Ramos (cell line): Measurements from ENCODE around the gene PCID2.

ENCODE experiments used
- in situ Hi-C: fragments of 300-500 bp; cut with MboI; formaldehyde crosslinking; loops from one replicate; pipeline ENCODE4 v1.14.3; 2022; ENCODE audit warnings: low sequenced_read_pairs; ENCODE audit not compliant: unreplicated experiment

PCID2 gene

DNA sequence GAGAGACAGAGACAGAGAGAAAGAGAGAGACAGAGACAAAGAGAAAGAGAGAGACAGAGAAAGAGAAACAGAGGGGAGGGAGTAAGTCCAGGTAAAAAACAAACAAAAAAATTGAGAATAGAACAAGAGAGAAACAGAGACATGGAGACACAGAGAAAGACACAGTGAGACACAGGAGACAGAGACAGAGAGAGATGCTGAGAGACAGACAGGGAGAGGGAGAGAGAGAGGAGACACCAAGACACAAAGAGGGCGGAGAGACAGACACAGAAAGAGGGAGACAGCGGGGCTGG is 55.8 kb downstream of the PCID2 start:
- in situ Hi-C loops, result no loop called here

DNA sequence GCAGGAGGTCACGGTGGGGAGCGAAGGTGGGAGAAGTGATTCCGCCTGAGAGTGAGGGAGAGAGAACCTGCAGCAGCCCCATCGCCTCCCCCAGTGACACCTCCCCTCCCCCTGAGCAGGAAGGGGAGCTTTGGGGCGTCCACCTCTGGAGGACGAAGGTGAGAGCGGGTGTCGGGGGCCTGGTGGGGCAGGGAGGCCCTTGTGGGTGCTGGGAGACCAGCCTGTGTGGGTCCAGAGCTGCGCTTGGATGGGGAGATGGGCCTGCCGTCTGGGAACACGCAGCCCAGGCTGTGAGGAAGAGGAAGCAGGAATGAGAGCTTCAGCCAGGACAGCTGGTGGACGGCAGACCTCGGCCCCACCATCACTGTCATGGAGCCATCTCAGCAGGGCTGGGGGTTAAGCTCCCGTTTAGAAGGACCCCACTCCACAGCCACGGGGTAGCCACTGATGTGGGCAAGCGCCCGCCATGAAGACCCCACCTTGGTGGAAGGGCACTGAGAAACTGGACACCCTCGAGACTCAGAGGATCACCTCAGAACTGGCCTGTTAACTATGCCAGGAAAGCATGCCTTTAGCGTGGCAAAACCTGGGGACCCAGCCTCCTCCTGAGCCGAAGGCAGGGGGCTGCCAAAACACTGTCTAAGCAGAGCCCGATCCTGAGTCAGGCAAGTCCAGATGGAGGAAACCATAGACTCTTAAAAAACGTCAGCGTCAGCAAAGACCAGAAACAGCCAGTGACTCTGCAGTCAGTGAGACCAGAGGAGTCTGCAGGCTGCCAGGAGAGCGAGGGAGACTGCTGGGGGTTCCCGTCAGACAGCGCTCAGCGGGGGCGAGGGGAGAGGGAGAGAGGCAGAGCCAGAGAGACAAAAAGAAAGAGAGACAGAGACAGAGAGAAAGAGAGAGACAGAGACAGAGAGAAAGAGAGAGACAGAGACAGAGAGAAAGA is 56.5 kb downstream of the PCID2 start:
- in situ Hi-C loops, result no loop called here

DNA sequence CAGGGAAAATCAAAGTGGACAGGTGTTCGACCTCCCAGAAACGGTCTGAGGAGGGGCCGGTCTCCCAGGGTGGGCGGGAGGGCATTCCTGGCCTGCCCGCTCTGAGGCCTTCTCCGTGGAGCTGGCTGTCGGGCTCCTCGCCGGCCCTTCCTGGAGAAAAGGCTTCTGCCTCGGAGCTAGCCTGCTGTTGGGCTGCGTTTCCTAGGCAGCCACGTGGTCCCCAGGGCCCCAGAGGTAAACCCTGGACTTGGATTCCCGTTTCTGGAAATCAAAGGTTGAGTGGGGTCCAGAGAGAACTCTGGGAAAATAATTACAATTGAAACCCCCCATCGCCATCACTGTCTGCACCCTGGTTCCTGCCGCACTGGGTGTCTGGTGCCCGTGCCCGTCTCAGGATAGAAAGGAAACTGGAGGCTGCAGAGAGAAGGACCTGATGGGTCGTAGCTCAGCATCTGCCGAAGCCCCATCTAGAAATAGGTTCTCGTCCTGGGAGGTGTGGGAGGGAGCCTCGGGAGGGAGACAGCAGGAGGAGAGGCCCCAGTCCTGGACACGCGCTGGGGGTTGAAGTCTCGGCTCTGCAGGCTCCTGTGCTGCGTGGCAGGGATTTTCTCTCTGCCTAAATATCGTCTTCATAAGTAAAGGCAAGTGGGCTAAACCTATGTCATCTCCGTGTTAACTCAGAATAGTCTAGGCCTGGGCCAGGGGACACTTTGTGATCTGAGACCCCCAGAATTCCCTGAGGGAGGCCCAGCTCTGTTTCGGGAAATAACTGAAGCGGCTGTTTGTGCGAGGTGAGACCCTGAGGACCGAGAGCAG is 57.7 kb downstream of the PCID2 start:
- in situ Hi-C loops, result no loop called here

DNA sequence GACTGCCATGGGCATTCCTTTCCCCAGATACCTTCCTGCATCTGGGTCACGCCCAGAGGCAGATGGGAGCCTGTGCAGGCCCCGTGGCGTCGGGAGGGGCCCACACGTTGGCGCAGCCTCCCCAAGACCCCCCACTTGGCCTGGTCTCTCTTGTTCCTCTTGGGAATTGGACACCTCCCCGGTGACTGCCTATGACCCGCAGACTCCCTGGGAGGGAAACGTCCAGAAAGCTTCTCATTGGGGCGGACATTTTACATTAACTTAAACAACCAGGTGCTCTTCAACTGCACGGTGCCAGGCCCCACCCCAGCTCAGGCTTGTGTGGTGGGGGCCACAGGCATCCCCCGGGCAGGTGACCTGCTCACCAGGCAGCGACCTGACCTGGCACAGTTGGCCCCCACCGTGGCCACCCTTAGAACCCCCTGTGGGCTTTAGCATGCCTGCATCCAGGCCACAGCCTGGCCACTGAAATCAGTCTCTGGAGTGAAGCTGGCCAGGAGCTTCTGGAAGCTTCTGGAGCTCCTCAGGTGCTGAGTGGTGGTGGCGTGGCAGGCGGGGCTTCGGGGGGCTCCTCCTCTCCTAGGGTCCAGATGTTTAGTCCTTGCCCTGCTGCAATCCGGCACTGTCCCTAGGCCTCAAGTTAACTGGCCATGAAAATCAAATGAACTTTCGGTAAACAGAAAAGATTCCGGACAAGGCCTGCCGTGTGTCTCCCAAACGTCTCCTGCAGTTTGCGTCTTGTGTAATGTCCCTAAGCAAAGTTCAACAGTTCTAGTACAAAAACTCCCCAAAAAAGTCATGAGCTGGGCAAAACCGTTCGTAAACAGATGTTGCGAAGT is 58.5 kb downstream of the PCID2 start:
- in situ Hi-C loops, result no loop called here

DNA sequence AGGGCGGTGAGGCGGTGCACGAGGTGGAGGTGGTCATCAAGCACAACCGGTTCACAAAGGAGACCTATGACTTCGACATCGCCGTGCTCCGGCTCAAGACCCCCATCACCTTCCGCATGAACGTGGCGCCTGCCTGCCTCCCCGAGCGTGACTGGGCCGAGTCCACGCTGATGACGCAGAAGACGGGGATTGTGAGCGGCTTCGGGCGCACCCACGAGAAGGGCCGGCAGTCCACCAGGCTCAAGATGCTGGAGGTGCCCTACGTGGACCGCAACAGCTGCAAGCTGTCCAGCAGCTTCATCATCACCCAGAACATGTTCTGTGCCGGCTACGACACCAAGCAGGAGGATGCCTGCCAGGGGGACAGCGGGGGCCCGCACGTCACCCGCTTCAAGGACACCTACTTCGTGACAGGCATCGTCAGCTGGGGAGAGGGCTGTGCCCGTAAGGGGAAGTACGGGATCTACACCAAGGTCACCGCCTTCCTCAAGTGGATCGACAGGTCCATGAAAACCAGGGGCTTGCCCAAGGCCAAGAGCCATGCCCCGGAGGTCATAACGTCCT is 59.4 kb downstream of the PCID2 start:
- in situ Hi-C loops, result no loop called here

DNA sequence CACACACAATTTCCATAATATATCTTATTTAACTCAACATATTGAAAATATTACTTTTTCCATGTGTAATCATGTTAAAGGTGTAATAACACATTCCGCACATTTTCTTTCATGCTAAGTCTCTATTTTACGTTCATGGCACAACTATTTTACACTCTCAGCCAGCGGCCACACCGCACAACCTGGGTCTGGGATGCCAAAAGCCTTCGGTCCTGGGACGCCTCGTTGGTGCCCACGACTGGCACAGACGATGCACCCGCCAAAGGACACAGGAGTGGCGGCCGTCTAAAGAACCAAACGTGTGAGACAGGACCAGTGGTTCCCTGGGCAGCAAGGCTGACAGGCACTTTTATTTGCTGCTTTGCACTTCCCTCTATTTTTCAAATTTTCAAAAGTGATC is 60.1 kb downstream of the PCID2 start:
- in situ Hi-C loops, result no loop called here

DNA sequence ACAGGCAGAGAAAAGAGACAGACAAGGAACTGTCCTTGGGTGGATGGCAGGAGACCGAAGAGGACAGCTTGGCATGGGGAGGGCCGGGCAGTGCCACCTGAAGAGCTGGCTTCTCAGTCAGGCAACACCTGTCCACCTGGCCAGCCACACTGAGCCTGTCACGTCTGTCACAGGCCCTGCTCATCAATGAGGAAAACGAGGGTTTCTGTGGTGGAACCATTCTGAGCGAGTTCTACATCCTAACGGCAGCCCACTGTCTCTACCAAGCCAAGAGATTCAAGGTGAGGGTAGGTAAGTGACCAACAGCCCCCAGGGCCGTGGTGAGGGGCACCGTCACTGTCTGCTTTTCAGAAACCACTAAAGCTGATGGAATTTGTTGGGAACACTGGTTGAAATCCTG is 61.3 kb downstream of the PCID2 start:
- in situ Hi-C loops, result no loop called here

DNA sequence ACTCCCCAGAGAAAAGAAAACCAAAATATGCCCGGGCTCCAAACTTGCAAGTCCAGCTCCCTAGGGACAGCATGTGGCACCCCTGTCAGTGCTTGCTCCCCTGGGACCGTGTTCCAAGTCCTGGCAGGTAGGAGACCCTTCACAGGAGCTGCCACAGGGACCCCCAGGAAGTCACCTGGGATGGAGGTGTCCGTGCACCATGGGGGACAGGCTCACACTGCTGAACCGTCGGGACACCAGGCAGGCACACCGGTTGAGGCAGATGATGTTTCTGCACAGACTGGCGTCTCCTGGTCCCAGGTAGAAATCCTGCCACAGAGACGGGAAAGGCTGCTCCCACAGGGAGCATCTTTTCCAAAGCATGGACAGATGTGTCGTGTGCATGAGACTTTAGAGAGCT is 61.7 kb downstream of the PCID2 start:
- in situ Hi-C loops, result no loop called here

DNA sequence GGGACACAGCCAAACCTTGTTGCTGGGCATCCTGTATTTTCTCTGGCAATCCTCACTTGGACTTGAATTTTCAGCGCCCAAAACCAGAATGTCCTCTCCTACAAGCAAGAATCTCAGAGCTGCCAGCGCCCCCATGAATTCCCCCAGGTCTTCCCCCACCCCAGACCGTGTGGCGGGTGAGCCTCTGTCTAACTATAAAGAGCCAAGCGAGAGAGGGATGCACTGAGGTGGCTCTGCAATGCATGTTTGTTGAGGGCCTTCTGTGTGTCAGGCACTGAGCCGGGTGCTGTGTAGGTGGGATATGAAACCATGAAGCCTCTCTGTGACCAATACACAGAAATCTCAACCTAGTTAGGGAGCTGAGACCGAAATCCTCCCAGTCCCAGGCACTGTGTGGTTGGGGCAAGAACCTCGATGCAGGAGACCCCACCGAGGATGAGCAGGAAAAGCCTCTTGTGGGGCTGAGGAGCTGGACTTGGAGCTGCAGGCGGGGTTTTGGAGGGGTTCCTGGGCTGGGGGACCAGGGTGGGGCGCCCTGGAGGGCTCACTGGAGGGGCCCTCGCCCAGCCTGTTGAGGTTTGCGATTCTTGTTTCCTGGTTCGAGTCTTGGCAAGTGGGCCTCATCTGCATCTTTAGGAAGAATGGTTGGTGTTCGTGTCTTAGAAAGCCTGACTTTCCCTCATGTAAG is 62.4 kb downstream of the PCID2 start:
- in situ Hi-C loops, result no loop called here

DNA sequence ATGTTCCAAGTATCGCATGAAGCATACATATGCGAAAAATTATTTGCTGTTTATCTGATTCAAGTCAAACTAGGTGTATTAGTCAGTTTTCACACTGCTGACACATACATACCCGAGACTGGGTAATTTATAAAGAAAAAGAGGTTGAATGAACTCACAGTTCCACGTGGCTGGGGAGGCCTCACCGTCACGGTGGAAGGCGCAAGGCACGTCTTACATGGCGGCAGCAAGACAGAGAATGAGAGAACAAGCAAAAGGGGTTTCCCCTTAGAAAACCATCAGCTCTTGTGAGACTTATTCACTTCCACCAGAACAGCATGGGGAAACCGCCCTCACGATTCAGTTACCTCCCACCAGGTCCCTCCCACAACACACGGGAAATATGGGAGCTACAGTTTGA is 63.0 kb downstream of the PCID2 start:
- in situ Hi-C loops, result no loop called here

DNA sequence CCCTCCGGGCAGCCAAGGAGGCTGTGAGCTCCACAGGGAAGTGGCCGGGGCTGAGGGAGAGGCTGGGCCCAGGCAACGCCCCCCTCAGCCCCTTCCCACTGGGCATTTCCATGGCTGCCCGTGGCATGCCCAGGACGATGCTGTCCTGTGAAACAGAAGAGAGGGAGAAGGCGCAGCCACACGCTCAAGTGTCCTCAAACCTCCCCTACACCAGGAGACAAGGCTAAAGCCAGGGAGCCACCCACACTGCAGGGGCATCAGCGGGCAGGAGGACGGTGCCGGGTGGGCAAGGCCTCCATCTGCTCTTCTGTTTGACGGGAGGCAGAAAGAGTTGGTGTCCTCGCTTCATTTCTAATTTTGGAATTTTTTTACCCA is 64.2 kb downstream of the PCID2 start:
- in situ Hi-C loops, result no loop called here

DNA sequence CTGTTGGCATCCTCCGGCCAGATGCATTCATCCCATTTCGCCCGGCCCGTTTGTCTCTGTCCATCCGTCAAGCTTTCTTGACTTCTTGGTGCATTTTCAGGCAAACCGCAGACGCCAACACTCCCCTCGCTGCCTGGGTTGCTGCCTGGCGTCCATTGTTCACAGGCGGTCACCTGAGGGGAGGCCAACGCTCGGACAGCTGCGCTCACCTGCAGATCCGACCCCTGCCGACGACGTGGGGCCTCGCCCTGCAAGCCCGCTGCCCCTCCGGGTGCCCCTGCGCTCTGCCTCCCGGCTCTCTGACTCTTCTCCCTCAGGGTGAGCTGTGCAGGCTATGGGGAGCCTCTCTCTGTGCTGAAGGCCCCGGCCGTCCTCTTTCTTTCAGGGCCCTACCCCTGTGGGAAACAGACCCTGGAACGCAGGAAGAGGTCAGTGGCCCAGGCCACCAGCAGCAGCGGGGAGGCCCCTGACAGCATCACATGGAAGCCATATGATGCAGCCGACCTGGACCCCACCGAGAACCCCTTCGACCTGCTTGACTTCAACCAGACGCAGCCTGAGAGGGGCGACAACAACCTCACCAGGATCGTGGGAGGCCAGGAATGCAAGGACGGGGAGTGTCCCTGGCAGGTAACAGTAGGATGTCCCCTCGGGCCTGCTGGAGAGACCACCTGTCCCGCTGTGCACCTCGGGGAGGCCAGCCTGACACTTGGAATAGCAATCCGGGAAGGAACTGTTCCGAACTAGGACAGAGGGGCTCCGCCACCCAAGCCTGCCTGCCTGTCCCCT is 64.8 kb downstream of the PCID2 start:
- in situ Hi-C loops, result no loop called here

DNA sequence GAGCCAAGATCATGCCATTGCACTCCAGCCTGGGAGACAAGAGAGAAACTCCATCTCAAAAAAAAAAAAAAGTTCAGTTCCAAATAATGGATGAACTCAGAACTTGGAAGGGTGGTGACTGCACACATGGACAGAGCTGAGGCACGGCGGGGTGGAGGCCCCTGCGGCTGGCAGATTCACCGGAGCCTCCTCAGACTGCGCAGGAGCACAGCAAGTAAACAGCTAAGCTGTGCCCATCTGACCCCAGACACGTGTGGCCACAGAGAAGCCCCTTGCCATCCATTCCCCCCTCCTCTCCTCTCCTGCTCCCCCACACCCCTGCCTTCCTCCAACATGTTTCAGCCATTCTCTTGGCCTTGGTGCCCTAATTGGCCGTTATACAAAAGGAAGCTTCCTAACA is 65.6 kb downstream of the PCID2 start:
- in situ Hi-C loops, result no loop called here

DNA sequence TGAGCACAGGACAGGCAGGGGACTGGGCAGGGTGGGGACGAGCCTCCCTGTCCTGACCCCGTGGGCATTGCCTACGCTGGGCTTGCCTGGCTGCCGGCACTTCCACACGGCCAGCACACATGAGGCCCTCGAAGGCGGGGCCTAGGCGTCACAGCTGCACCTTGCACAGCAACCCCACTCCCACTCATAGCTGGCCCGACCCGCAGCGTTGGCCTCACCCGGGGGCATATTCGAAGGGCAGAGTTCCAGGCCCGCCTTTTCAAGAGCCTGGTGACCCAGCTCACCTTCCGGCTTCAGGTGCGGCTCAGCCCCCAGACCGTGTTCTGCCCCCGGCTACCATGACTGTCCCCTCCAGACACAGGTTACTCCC is 66.9 kb downstream of the PCID2 start:
- in situ Hi-C loops, result no loop called here

DNA sequence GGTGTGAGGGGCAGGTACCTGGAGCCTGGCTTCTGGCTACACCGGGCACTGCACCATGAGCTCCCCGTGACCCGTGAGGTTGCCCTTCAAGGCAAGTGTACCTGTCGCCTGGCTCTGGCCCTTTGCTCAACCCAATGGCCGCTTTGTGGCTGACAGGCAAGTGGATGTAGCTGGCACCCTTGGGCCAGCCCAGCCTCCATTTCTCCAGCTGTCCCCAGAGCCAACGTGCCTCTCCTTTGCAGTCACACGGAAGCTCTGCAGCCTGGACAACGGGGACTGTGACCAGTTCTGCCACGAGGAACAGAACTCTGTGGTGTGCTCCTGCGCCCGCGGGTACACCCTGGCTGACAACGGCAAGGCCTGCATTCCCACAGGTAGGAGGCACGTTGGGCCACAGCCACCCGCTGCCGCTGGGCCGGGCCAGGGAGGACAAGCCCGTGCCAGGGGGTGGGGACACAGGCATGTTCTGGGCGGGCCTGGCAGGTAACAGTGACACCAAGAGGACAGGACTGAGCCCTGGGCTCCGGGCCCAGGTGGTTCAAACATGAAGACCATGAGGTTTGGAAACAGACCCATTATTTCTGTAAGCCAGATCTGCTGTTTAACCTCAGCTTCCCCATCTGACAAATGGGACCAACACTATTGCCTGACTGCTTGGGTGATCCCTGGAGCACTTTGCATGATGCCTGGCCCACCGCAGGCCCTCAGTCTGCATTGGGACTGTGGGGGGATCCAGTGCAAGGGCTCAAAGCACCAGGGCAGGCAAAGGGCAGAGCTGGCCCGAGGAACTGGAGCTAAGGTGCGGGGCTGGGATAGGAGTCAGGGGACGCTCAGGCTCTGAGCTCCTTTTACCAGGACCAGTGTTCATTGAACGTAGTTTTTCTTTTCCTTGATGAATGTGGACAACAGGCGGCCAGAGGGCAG is 67.5 kb downstream of the PCID2 start:
- in situ Hi-C loops, result no loop called here

DNA sequence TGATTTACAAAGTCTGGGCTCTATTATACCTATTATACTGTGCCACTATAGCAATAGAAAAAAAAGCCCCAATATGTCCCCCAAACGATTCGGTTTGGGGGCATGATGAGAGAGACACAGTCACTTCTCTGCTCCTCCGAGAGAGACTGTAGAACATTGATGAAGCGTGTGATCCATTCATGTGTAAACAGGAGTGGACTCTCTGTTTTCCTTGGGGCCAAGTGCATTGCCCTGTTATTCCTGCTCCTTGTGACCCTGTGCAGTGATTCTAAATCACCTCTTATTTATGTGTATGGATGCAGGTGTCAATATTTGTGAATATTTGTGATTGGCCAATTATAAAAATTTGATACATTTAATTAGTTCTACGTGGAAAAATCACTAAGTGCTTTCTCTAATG is 68.9 kb downstream of the PCID2 start:
- in situ Hi-C loops, result no loop called here

DNA sequence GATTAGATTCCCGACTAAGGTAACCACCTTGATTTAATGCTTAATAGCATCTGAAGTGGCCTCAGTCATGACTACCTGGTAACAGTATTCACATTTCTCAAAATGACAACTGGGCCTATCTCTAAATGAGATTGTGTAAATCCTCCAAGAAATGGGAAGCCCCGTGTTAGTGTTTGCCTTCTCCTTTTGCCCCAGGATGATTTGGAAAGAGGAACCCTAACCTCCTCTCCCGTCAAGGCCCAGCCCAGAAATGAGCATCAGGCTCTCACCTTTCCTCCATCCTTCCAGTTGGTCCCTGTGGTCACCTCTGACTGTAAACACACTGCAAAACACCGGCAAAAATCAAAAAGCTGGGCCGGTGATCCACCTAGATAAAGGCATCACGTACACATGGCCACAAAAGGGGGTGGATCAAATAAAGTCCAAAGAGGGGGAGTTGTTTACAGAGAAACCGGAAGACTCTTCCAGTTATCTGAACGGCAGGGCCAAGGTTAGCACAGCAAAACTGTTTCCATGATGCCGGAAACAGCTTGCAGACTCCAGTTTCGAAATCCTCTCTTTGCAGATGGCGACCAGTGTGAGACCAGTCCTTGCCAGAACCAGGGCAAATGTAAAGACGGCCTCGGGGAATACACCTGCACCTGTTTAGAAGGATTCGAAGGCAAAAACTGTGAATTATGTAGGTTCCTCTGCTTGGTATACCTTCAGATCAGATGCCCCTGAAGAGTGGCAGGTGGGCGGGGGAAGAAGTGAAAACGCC is 69.5 kb downstream of the PCID2 start:
- in situ Hi-C loops, result no loop called here
